ENCODE results near the gene FAM107B. TPM values are rescaled to one million over a fixed set of nuclear protein-coding genes. Genes with fewer than 3 reads are reported as not detected.

The FAM107B gene
- total and polyA plus RNA-seq, 10 of the 15 experiments (the other 5 are each of a cell fraction or from before 2014, with no cell fraction given), result 22.9 to 162 (median 86.6) TPM

- no peak overlapping the region for H3K27ac ChIP-seq (ENCODE audit: control insufficient read depth, insufficient read depth)
- in situ Hi-C loops (cut with MboI), result no loop called here
- H3K4me1 ChIP-seq (ENCODE audit: control insufficient read depth, insufficient read depth, low read length), result no peaks in the 10 kb centered on the region
- 76% methylated on average over 8 of the region's 8 CpGs for WGBS (ENCODE audit: insufficient coverage, insufficient replicate concordance, low lambda C conversion rate, missing lambda C conversion rate)
- FAIRE-seq (no peak), DNase-seq (ENCODE audit: low read depth, low spot score) (no peak), ATAC-seq (no peak)
- no peak overlapping the region for H3K4me3 ChIP-seq
- no TSS peak for BruUV-seq (replicated peaks)
- peaks cover 8% of the 10 kb centered on the region for H3K9me3 ChIP-seq (replicated peaks; ENCODE audit: control insufficient read depth, insufficient read depth, low read length)
- ChIA-PET SMC1A (ENCODE audit: uncharacterized antibody, unreplicated experiment) (interaction anchor here (1.1 to 1.2 kb wide), 2 partner anchors 10 to 133 kb away, joined by 3 to 4 read pairs; no protein-coding TSS in a partner anchor), RAD21 (ENCODE audit: unreplicated experiment) (interaction anchor here (0.9 kb wide), 1 partner anchor 32 kb away, joined by 3 read pairs; no protein-coding TSS in a partner anchor), POLR2A (no interaction called here), CTCF (no interaction called here)
- no peak overlapping the region for H3K9ac ChIP-seq (ENCODE audit: control insufficient read depth, insufficient read depth, low read length)
- intact Hi-C loops (cut with micrococcal nuclease; ENCODE audit: unreplicated experiment), result no loop called here
- no peak overlapping the region for H3K4me2 ChIP-seq (ENCODE audit: control insufficient read depth, insufficient read depth)
- no peaks in the 10 kb centered on the region for H3K36me3 ChIP-seq (ENCODE audit: control insufficient read depth in 2 of 2, insufficient read depth in 2 of 2, low read length in 1 of 2)
- no peak overlapping the region for H2AFZ ChIP-seq (ENCODE audit: control insufficient read depth, low read depth, low read length)
- no peak for TF ChIP-seq NFYA (IDR thresholded peaks at IDR 0.05; ENCODE audit: borderline replicate concordance, low read depth, low read length)
- TF ChIP-seq ZBED1 (IDR thresholded peaks at IDR 0.05; ENCODE audit: borderline replicate concordance), result no peak
- TF ChIP-seq EED (IDR thresholded peaks at IDR 0.05; ENCODE audit: low read depth), result no peak
- no peaks in the 10 kb centered on the region for H4K20me1 ChIP-seq (ENCODE audit: control insufficient read depth, insufficient read depth)
- peaks cover 0 to 3% of the 10 kb centered on the region in 2 experiments; a peak in 1 of 4 replicates for H3K27me3 ChIP-seq (replicated peaks in 1 of 2; ENCODE audit: control insufficient read depth in 2 of 2, insufficient read depth in 2 of 2, low read length in 1 of 2)
- H3K79me2 ChIP-seq (ENCODE audit: control insufficient read depth, insufficient read depth, low read length), result no peaks in the 10 kb centered on the region
Measured at GRCh38 chr10:14670551-14671240, 104.0 kb downstream of the FAM107B start.

DNA sequence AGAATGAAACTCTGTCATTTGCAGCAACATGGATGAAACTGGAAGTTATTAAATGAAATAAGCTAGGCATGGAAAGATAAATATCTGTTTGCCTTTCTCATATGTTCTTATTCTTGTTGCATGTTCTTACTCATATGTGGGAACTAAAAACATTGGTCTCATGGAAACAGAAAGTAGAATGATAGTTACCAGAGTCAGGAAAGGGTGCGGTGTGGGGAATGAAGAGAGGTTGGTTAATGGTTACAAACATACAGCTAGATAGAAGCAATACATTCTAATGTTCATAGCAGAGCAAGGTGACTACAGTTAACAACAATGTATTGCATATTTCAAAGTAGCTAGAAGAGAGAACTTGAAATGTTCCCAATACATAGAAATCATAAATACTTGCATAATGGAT is 105.1 kb downstream of the FAM107B start:
- Histone ChIP-seq H3K4me1 (ENCODE audit: control insufficient read depth, insufficient read depth, low read length) (no peaks in the 10 kb centered on the region), H3K9me3 (replicated peaks; ENCODE audit: control insufficient read depth, insufficient read depth, low read length) (peaks cover 10% of the 10 kb centered on the region), H3K27me3 (replicated peaks in 1 of 2; ENCODE audit: control insufficient read depth in 2 of 2, insufficient read depth in 2 of 2, low read length in 1 of 2) (peaks cover 0 to 3% of the 10 kb centered on the region in 2 experiments; a peak in 1 of 4 replicates), H3K4me3 (no peak overlapping the region), H3K79me2 (ENCODE audit: control insufficient read depth, insufficient read depth, low read length) (no peaks in the 10 kb centered on the region), H4K20me1 (ENCODE audit: control insufficient read depth, insufficient read depth) (no peaks in the 10 kb centered on the region), H3K36me3 (ENCODE audit: control insufficient read depth in 2 of 2, insufficient read depth in 2 of 2, low read length in 1 of 2) (no peaks in the 10 kb centered on the region), H3K9ac (ENCODE audit: control insufficient read depth, insufficient read depth, low read length) (no peak overlapping the region), H2AFZ (ENCODE audit: control insufficient read depth, low read depth, low read length) (no peak overlapping the region), H3K4me2 (ENCODE audit: control insufficient read depth, insufficient read depth) (no peak overlapping the region), H3K27ac (ENCODE audit: control insufficient read depth, insufficient read depth) (no peak overlapping the region)
- DNase-seq (ENCODE audit: low read depth, low spot score) (no peak), ATAC-seq (no peak), FAIRE-seq (no peak)
- no TSS peak for BruUV-seq (replicated peaks)
- CTCF ChIA-PET, result no interaction called here
- SMC1A ChIA-PET (ENCODE audit: uncharacterized antibody, unreplicated experiment), result interaction anchor here (0.9 to 1.2 kb wide), 3 partner anchors 10 to 81 kb away, joined by 3 read pairs; no protein-coding TSS in a partner anchor
- in situ Hi-C loops (cut with MboI), result no loop called here
- RAD21 ChIA-PET (ENCODE audit: unreplicated experiment), result interaction anchor here (0.9 kb wide), 1 partner anchor 31 kb away, joined by 3 read pairs; no protein-coding TSS in a partner anchor
- POLR2A ChIA-PET, result interaction anchor here (0.6 to 0.8 kb wide), 3 partner anchors 14 to 52 kb away, joined by 3 to 10 read pairs (median 5); no protein-coding TSS in a partner anchor
- intact Hi-C loops (cut with micrococcal nuclease; ENCODE audit: unreplicated experiment), result no loop called here
- WGBS (ENCODE audit: insufficient coverage, insufficient replicate concordance, low lambda C conversion rate, missing lambda C conversion rate), result 96% methylated on average over 1 of the region's 1 CpG
- TF ChIP-seq ZSCAN29 (IDR thresholded peaks at IDR 0.05), result no peak
- TF ChIP-seq NBN (IDR thresholded peaks at IDR 0.05), result no peak
- TF ChIP-seq, protein P1, sequence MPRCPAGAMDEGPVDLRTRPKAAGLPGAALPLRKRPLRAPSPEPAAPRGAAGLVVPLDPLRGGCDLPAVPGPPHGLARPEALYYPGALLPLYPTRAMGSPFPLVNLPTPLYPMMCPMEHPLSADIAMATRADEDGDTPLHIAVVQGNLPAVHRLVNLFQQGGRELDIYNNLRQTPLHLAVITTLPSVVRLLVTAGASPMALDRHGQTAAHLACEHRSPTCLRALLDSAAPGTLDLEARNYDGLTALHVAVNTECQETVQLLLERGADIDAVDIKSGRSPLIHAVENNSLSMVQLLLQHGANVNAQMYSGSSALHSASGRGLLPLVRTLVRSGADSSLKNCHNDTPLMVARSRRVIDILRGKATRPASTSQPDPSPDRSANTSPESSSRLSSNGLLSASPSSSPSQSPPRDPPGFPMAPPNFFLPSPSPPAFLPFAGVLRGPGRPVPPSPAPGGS (IDR thresholded peaks at IDR 0.05; ENCODE audit: borderline replicate concordance, insufficient read depth, low read depth, low read length, poor library complexity, severe bottlenecking), result peak; percentile 67
- TF ChIP-seq, protein P2, sequence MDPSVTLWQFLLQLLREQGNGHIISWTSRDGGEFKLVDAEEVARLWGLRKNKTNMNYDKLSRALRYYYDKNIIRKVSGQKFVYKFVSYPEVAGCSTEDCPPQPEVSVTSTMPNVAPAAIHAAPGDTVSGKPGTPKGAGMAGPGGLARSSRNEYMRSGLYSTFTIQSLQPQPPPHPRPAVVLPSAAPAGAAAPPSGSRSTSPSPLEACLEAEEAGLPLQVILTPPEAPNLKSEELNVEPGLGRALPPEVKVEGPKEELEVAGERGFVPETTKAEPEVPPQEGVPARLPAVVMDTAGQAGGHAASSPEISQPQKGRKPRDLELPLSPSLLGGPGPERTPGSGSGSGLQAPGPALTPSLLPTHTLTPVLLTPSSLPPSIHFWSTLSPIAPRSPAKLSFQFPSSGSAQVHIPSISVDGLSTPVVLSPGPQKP (IDR thresholded peaks at IDR 0.05; ENCODE audit: low read depth, low read length), result no peak
- TF ChIP-seq, protein P3, sequence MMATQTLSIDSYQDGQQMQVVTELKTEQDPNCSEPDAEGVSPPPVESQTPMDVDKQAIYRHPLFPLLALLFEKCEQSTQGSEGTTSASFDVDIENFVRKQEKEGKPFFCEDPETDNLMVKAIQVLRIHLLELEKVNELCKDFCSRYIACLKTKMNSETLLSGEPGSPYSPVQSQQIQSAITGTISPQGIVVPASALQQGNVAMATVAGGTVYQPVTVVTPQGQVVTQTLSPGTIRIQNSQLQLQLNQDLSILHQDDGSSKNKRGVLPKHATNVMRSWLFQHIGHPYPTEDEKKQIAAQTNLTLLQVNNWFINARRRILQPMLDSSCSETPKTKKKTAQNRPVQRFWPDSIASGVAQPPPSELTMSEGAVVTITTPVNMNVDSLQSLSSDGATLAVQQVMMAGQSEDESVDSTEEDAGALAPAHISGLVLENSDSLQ (IDR thresholded peaks at IDR 0.05), result no peak
- TF ChIP-seq, protein P4, sequence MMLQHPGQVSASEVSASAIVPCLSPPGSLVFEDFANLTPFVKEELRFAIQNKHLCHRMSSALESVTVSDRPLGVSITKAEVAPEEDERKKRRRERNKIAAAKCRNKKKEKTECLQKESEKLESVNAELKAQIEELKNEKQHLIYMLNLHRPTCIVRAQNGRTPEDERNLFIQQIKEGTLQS (IDR thresholded peaks at IDR 0.05; ENCODE audit: borderline replicate concordance, extremely low read depth, low read depth, low read length), result no peak
- TF ChIP-seq RELA (IDR thresholded peaks at IDR 0.05; ENCODE audit: borderline replicate concordance, partially characterized antibody), result no peak
- TF ChIP-seq RB1 (IDR thresholded peaks at IDR 0.05; ENCODE audit: borderline replicate concordance), result no peak
- peak; percentile 21; the same call in 1 of the 2 replicates for TF ChIP-seq RUNX3 (IDR thresholded peaks at IDR 0.05; ENCODE audit: low read length)
- no peak for TF ChIP-seq RFX5 (IDR thresholded peaks at IDR 0.05; ENCODE audit: low read depth, low read length)

Measured in GM12878 (cell line).